Measurements from ENCODE around the gene KIF21A.

The KIF21A gene

GRCh38 chr12:39392154-39392925 is 50.6 kb downstream of the KIF21A start:
- no peak overlapping the region for H3K27ac ChIP-seq
- no peak for DNase-seq (ENCODE audit: low read depth, low spot score)

- no peak for DNase-seq (ENCODE audit: low read depth, low spot score)
- peak overlapping the region; percentile 14 for H3K27ac ChIP-seq
Measured at GRCh38 chr12:39390752-39391151, 52.2 kb downstream of the KIF21A start.

GRCh38 chr12:39389399-39390150 is 53.3 kb downstream of the KIF21A start:
- DNase-seq (ENCODE audit: low read depth, low spot score) = no peak
- H3K27ac ChIP-seq = no peak overlapping the region

- no peak for DNase-seq (ENCODE audit: low read depth, low spot score)
- H3K27ac ChIP-seq = no peak overlapping the region
Measured at GRCh38 chr12:39386335-39386734, 56.6 kb downstream of the KIF21A start.

GRCh38 chr12:39383114-39383513 is 59.8 kb downstream of the KIF21A start:
- H3K27ac ChIP-seq = no peak overlapping the region
- no peak for DNase-seq (ENCODE audit: low read depth, low spot score)

- DNase-seq (ENCODE audit: low read depth, low spot score) = no peak
- no peak overlapping the region for H3K27ac ChIP-seq
Measured at GRCh38 chr12:39380090-39380489, 62.8 kb downstream of the KIF21A start.

- H3K27ac ChIP-seq = no peak overlapping the region
- no peak for DNase-seq (ENCODE audit: low read depth, low spot score)
Measured at GRCh38 chr12:39378341-39378740, 64.6 kb downstream of the KIF21A start.

GRCh38 chr12:39375206-39375808 is 67.6 kb downstream of the KIF21A start:
- no peak overlapping the region for H3K27ac ChIP-seq
- DNase-seq (ENCODE audit: low read depth, low spot score) = no peak

- no peak for DNase-seq (ENCODE audit: low read depth, low spot score)
- H3K27ac ChIP-seq = no peak overlapping the region
Measured at GRCh38 chr12:39372929-39373328, 70.0 kb downstream of the KIF21A start.

GRCh38 chr12:39372204-39372925 is 70.6 kb downstream of the KIF21A start:
- no peak overlapping the region for H3K27ac ChIP-seq
- no peak for DNase-seq (ENCODE audit: low read depth, low spot score)

- DNase-seq (ENCODE audit: low read depth, low spot score) = no peak
- no peak overlapping the region for H3K27ac ChIP-seq
Measured at GRCh38 chr12:39369756-39370155, 73.2 kb downstream of the KIF21A start.

GRCh38 chr12:39368891-39369290 is 74.0 kb downstream of the KIF21A start:
- no peak for DNase-seq (ENCODE audit: low read depth, low spot score)
- peak overlapping the region; percentile 5 for H3K27ac ChIP-seq

GRCh38 chr12:39368096-39368495 is 74.8 kb downstream of the KIF21A start:
- peak overlapping the region; percentile 5 for H3K27ac ChIP-seq
- no peak for DNase-seq (ENCODE audit: low read depth, low spot score)

GRCh38 chr12:39367494-39367893 is 75.4 kb downstream of the KIF21A start:
- H3K27ac ChIP-seq = no peak overlapping the region
- no peak for DNase-seq (ENCODE audit: low read depth, low spot score)

GRCh38 chr12:39365364-39366001 is 77.4 kb downstream of the KIF21A start:
- H3K27ac ChIP-seq = no peak overlapping the region
- no peak for DNase-seq (ENCODE audit: low read depth, low spot score)

- peak overlapping the region; percentile 3 for H3K27ac ChIP-seq
- DNase-seq (ENCODE audit: low read depth, low spot score) = no peak
Measured at GRCh38 chr12:39364196-39364595, 78.7 kb downstream of the KIF21A start.

GRCh38 chr12:39359645-39360044 is 83.3 kb downstream of the KIF21A start:
- no peak overlapping the region for H3K27ac ChIP-seq
- DNase-seq (ENCODE audit: low read depth, low spot score) = no peak

- DNase-seq (ENCODE audit: low read depth, low spot score) = no peak
- H3K27ac ChIP-seq = no peak overlapping the region
Measured at GRCh38 chr12:39357041-39357440, 85.9 kb downstream of the KIF21A start.

- DNase-seq (ENCODE audit: low read depth, low spot score) = no peak
- H3K27ac ChIP-seq = no peak overlapping the region
Measured at GRCh38 chr12:39355841-39356240, 87.1 kb downstream of the KIF21A start.

GRCh38 chr12:39354955-39355354 is 88.0 kb downstream of the KIF21A start:
- DNase-seq (ENCODE audit: low read depth, low spot score) = no peak

More at GRCh38 chr12:39354955-39355354, 88.0 kb downstream of the KIF21A start:
- no peak overlapping the region for H3K27ac ChIP-seq
